GM15510 (cell line): ENCODE measurements around the gene SFR1.

Source experiments
- POLR2A ChIP-seq: IDR thresholded peaks from 3 replicates; pipeline ENCODE4 v1.6.1; 2011; ENCODE audit warnings: borderline replicate concordance; ENCODE audit not compliant: insufficient read length; ENCODE audit errors: extremely low read depth

Gene SFR1

DNA sequence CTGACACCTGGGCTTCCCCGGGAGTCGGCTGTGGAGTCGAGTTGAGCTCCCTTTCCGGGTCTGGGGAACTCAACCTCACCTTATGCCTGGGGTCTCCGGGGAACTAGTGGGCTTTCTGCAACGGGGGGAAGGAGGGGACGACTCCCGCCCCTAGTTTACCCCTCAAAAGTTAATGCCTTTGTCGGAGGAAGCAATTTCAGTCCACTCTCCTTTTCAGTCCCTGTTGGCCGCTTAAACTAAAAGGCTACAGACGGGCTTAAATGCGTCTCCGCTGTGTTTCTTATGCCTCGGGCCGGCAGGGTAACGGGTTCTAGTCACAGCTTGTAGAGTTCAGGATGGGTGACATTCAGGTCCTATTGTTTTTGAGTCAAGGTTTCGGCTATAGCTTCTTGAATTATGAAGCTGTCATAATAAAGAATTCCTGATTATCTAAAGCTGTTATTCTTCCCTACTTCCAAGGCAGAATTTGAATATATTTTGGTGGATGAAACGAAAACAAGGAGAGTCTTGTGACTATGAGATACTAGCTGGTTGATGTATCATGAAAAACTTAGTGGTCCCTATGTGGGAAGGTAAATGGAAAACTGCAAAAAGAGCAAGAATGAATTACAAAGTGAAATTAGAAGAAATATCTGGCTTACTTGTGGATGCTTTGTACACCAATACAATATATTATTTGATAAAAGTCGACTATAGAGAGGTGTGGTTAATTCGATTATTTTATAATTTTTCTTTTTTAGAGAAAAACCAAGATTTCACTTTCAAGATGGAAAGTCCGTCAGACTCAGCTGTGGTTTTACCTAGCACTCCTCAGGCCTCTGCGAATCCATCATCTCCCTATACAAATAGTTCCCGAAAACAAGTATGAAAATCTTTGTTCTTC, 495 bp downstream of the SFR1 start:
- TF ChIP-seq POLR2A = no peak

DNA sequence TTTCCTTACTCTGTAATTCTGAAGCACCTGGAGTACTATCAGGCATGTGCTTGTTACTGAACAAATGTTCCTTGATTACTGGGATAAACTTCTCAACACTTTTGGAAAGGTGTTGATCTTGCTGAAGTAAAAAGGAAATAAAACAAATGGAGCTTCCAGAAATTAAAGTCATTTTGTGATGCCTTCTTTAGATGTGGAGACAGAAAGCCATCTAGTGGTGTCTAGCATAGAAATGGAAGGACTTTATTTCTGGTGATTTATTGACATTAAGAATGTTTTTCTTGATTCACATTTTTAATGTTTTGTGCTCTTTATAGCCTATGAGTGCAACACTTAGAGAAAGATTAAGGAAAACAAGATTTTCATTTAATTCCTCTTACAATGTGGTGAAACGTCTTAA, 1.4 kb downstream of the SFR1 start:
- no peak for TF ChIP-seq POLR2A

DNA sequence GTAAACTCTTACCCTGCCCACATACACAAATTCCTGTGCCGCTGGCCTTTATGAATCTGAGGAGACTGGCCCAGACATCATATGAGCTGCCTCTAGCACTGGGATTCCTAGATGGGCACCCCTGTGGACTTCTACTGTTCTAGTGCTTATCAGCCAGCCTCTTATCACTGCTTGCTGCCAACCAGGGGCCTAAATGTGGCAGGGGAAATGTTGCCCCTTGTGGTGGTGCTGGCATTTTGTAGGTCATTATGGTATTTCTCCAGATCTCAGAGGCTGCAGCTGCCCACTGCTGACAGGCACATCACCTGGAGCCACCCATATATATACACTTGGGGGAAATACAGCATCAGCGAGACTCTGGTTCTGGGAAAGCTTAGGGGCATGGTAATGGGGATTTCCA, 5.4 kb downstream of the SFR1 start:
- no peak for TF ChIP-seq POLR2A

DNA sequence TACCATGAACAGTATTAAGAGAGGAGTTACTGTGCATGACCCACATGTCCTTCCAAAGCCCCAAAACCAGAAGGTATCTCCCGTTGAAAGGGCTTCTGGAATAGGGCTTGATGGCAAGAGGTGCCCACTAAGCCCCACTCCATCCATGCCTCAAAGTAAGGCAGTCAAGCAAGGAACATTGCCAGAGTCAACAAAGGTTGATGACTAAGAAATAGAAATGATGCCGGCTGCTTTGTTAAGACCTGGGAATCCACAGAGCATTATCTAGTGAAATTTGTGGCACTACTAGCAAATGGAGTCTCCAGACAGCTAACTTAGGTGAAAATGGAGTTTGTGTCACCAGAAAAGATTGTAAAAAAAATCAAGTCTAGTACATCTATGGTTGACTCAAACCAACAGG, 6.2 kb downstream of the SFR1 start:
- TF ChIP-seq POLR2A = no peak

DNA sequence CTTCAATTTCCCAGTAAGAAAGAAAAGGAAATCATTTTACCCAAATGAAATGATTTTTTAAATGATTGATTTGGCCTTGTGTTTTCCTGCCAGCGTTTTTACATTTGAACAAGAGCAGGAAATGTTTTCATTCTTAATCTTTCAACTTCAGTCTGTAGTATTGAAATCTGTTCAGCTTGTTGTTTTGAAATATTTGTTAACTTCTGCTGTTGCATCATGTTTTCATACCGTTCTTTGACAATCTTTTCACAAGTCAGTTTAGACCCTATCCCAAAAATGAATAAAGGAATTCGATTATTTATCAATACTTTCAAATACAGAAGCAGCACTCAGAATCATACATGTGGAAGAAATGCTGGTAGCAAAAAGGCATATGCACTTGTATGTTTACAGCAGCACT, 8.1 kb downstream of the SFR1 start:
- no peak for TF ChIP-seq POLR2A

DNA sequence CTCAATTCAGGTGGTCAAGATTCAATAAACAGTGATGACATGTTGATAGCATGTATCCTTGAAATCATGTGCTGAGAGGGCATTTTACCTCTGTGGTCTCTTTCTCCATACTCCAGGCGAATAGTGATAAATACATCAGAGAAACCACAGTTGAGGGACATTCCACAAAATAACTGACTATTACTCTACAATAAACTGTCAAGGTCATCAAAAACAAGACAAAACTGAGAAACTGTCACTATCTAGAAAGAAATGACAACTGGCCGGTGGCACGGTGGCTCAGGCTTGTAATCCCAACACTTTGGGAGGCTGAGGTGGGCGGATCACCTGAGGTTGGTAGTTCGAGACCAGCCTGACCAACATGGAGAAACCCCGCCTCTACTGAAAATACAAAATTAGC, 16.2 kb downstream of the SFR1 start:
- TF ChIP-seq POLR2A = no peak

DNA sequence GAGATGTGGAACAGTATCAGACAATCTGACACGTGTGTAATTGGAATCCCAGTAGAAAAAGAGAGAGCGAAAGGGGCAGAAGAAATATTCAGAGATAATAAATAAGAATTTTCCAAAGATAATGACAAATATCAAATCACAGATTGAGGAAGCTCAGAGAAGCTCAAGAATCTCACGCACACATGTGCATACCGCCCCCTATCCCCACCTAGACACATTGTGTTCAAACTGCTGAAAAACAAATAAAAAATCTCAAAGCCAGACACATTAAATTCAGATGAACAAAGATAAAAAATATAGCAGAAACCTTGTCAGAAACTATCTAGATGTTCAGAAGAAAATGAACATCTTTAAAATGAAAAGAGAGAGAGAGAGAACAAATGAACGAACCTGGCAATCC, 17.2 kb downstream of the SFR1 start:
- TF ChIP-seq POLR2A = no peak

DNA sequence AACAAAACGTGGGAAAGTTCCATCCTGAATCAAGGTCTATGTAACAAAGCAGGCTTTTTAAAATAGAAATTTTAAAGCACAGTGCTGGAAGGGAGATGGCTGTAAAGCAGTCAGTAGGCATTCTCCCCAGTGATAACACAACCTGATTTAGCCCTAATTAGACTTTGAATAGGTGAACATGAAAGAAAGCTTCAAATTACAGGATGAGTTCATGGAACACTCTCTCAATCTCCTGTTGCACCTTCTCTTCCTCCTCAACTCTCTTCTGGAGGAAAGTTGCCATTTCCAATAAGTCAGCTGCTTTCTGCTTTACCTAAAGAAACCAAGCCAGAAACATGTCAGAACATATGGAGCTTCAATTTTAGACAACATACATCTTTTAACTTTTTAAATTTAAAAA, 20.1 kb downstream of the SFR1 start:
- TF ChIP-seq POLR2A = no peak

DNA sequence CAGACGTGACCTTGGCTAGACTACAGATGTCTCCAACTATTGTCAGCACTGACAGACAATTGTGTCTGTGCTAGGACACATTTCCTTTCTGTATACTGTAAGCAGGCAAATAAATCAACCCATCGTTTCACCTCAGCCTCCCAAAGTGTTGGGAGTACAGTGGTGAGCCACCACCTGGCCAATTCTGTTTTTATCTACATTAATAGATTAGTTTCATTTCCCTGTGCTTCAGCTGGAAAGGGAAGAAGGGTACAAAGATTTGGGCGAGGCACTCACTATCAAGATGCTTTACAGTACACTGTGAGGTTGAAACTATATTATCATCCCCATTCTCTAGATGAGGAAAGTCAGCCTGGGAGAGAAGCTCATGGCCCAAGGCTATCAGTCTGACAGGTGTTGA, 21.9 kb downstream of the SFR1 start:
- TF ChIP-seq POLR2A = no peak

DNA sequence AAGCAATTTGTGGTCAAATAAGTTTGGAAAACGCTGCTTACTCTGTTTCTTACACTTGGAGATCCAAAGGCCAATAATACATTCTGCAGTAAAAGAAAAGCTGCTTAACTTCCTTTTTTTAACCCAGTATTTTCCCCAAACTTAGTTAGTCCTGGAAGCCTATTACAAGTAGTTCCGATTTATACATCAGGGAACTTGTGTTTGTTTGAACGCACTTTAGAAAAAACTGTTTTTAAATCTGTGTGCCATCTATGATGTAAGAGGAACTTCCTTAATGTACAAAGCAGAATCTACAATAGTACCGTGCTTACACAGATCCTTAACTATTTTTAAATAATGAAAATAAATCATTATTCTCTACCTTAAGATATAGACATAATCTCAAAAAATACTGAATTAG, 23.0 kb downstream of the SFR1 start:
- TF ChIP-seq POLR2A = no peak

DNA sequence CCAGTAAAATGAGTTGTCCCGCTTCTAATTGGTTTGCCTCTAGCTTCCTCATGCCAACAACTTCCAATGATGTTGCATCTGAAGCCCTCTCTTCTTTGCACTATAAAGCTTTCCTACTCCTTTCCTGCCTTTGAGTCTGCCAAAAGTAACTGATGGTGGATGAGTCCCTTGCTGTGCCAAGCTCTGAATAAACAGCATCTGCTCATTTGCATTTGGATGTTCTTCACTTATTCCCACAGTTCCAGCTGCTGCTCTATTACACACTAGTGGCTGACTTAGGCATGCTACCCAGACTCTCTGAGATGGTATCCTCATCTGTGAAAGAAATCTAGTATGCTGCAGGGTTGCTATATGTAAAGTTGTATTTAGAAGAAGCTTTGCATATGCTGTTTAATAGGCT, 24.9 kb downstream of the SFR1 start:
- TF ChIP-seq POLR2A = no peak

DNA sequence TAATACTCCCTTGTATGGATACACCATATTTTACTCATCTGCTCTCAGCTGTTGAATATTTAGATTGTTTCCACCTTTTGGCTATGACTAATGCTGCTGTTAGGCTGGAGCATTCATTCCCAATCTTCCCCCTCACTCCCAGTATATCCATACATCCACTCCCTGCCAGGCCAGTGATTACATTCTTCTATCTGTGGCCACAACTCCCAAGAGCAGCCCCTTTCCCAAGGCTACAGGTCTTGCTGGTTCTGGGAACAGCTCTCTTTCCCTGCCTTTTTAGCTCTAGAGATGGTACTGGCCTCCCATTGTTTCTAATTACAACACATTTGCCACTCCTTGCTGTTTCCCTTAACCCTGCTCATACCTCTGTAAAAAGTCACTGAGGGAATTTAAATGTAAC, 28.2 kb downstream of the SFR1 start:
- no peak for TF ChIP-seq POLR2A

DNA sequence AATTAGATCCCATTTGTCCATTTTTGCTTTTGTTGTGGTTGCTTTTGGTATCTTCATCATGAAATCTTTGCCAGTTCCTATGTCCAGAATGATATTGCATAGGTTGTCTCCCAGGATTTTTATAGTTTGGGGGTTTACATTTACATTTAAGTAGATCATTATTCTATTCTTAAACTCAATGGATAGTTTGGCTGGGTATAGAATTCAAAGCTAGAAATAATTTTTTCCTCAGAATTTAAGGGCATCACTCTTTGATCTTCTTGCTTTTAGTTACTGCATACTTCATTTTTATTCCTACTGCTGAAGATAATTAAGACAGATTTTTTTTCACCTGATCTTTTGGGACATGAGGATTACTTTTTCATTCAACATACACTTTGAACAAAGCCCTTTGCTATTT, 29.8 kb downstream of the SFR1 start:
- TF ChIP-seq POLR2A = no peak

DNA sequence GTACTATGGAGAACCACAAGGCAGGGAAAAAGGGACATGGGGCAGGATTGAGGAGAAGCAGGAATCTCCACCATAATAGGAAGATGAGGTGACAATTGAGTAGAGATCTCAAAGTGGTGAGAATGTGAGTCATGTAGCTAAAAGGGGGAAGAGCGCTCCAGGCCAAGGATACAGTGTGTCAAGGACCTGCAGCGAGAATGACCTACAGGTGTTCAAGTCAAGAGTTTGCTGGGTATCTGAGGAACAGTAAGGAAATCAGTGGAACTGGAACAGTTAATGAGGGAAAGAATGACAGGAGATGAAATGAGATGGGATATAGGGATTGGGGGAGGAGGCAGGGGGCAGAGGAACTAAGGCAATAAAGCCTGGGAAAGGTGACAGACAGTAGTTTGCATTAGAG, 33.6 kb downstream of the SFR1 start:
- TF ChIP-seq POLR2A = no peak

DNA sequence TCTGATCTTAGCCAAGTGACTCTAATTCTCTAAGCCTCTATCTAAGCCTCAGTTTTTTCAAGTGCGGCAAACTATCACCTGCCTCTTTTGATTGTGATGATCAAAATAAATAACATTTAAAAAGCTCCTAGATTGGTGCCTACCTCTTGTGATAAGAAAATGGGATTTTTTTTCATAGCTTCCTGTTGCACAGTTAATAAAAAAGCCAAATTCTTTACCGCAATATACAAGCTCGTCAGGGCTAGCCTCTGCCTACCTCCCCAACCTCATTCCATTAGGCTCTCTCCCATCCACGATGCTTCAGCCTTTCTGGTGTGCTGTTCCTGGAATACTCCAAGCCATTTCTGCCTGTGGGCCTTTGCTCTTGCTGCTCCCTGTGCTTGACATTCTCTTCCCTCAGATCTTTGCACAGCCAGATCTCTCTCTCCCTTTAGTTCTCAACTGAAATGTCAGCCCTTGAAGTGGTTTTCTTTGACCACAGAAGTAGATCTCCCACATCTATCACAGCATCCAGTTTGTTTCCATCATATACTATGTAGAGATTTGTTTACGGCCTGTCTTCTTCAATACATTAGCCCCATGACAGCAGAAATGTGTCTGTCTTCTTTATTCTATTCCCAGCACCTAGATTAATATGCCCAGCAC, 48.8 kb downstream of the SFR1 start:
- no peak for TF ChIP-seq POLR2A
